HCEC 1CT (cell line): ENCODE results near the gene ETV5.

ENCODE experiments used
- DNase-seq: peaks from one replicate; pipeline ENCODE4 v3.0.0-alpha.2; 2017

The ETV5 gene

GRCh38 chr3:186094696-186095425, 14.0 kb downstream of the ETV5 start:
- no peak for DNase-seq

DNA sequence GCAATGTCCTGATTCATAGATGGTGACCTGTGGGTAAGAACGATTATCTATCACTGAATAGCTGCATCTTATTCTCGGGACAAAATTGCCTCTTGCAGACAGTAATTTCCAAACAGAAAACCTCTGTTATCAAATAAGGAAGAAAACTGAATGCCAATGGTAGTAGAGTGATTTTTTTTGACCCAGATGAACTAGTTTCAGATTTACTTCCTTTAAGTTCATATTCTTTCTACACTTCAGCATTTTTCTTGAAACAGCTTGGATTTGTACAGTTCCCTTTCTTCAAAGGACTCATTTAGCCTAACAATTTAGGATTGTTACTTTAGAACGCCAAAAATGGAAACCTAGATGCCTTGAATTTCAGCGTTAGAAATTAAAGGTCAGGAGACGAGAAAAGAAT, 14.6 kb downstream of the ETV5 start:
- DNase-seq = no peak

GRCh38 chr3:186093271-186093900, 15.5 kb downstream of the ETV5 start:
- DNase-seq = no peak

DNA sequence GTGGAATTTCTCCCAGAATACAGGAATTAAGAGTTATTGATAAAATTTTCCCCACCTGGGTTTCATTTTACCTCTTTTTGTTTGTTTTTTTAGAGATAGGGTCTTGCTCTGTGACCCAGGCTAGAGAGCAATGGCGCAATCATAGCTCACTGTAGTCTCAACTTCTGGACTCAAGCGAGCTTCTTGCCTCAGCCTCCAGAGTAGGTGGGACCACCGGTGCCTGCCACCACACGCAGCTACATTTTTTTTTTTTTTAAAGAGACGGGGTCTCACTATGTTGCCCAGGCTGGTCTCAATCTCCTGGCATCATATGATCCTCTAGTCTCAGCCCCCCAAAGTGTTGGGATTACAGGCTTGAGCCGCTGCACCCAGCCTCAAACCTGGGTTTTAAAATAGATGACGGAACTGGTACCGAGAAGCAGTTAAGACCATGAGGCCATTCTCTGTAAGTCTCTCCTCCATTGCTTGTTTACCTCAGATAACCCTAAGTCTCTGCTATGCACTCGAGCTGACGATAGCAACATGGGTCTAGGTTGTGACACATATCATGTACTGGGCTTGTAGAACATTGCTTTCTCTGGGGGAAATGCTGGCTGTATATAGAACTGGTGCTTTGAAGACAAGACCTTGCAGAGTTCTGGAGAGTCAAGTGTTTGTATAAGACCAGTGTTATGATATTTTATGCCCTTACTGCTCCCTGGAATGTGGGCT, 16.4 kb downstream of the ETV5 start:
- no peak for DNase-seq

DNA sequence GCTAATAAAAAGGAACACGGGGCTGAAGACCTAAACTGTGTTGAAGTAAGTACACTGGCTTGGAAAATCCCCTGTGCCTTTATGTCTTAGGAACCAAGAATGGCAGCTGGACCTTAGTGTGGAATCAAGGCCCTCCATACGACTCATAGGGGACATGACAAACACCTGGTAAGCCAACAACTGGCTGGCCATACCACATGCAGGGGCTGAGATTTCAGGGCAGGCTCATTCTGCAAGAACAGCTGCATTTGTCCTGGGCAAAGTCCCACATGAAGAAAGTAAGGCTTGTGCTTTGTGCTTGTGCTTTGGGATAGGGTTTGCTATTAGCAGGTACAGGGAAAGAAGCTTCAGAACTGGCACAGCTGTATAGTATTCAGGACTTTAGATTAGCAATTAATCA, 18.0 kb downstream of the ETV5 start:
- no peak for DNase-seq

DNA sequence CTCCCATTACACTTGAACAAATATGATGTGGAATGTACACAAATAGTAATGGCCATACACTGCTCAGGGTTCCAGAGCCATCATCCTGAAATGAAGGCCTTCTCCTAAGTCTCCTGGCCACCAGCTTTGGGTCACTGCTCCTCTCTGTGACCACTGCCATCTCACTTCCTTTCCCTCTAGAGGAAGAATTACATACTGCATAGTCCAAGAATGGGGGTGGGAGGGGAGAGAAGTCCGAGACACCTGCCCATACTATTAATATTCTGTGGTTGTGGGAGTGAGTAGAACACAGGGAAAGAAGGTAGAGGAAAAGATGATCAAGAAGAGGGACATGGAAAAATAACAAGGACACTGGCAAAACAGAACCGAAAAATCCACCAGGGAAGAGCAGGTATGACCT, 20.6 kb downstream of the ETV5 start:
- DNase-seq = no peak

GRCh38 chr3:186084264-186084663, 24.6 kb downstream of the ETV5 start:
- DNase-seq = no peak

DNA sequence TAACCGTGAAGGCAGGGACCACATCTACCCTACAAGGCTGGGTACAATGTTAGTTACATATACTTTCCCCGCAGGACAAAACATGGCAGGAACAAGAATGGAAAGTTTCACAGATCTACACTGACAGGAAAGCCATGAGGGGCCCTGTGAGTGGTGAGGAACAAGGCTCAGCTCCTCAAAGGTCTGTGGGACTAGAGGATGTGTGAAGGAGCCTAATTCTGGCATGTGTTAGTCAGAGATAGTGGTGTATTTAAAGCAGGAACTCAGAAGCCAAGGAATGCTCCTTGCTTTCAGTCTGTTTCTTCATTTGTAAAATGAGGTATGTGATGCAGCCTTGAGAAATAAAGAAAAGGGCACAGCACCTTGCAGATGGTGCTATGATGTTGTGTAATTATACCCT, 25.1 kb downstream of the ETV5 start:
- DNase-seq = no peak

DNA sequence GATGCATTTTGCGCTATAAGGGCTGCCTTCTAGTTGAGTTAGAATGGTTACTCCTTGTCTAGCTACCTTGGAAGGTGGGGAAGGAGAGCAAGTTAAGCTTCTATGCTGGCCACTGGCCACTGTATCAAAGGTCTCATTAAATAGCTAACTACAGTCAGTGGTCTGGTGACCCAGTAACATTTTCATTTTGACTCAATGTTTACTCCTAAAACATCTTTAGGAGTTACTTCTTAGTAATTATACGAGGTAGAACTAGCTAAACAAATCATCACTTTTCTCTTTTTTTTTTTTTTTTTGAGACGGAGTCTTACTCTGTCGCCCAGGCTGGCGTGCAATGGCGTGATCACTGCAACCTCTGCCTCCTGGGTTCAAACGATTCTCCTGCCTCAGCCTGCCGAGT, 26.7 kb downstream of the ETV5 start:
- DNase-seq = no peak

- no peak for DNase-seq
Observed at GRCh38 chr3:186081678-186082077, 27.2 kb downstream of the ETV5 start.

DNA sequence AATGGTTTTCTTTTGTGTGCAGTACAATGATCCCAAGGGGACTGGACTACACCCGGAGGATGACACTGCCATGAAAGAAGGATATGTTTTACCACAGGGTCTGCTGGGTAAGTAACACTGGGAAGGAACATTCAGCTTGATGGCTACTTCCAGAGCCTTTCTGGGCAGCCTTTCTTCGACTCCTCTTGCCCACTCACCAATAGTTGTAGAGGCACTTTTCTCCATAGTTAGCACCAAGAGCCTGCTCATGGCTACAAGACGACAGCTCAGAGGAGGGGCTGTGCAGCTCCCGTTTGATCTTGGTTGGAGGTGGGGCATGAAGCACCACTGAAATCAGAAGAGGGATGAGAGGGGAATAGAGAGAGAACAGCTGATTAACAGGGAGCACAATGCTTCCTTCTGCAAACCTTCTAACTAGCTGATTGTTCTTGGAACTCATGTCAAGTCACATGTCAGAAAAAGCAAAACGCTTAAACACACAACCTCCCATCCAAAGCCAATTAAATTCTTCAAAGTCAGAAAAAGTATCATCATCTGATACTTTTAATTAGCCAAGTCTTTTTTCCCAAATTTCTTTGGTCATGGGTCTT, 27.9 kb downstream of the ETV5 start:
- DNase-seq = no peak

DNA sequence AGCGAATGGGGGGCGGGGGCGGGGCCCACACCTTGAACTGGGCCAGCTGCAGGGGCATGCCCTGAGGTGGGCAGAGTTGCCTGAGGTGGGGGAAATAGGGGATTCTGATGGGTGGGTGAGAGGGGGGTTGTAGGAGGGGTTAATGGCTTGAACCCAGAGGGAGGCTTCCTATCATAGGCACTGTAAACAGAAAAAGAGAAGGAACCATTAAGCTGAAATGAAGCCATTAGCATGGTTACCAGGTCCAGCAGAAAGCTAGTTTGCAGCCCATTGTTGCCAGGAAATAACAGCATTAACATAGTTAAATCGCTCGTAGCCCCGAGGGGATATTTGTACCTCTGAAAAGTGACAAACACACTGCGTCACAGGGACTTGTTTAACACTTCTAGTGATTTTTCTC, 29.0 kb downstream of the ETV5 start:
- DNase-seq = no peak

DNA sequence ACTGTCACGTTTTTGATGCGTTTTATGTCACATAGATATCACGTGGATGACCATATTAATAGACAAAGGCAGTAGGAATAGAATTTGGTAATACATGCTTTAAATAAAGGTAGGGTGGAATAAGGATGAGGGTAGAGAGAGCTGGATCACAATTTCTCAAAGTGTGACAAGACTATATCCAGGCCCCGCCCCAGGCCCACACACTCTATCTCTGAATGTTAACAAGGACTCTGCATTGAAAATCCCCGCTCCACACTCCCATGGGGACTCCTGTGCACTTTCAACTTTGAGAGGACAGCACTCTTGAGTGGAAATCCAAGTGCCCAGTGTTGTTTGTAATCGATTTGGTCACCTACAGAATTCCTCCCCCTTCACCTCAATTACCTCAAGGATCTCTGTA, 31.4 kb downstream of the ETV5 start:
- no peak for DNase-seq

DNA sequence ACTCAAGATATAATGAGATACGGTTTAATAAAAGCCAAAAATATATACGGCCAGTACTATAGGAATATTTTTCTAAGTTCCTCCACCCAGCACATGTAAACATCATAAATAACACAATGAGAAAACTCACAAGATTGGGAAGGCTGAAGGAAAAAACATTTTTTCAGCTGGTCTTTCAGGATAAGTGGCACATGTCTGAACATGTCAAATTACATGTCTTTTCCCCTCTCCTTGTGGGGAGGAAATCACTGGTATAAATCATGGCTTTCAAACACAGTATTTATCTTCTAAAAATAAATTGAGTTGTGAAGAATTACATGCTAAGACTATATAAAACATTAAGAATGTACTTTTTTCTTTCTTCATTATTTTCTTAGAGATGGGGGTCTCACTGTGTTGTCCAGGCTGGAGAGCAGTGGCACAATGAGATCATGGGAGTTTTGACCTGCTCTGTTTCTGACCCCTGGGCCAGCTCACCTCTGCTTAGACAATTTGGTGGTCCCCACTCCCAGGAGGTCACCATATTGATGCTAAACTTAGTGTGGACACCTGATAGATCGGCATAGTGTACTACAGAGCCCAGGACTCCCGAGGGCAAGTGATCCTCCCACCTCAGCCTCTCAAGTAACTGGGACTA, 32.8 kb downstream of the ETV5 start:
- no peak for DNase-seq

GRCh38 chr3:186075489-186075888, 33.4 kb downstream of the ETV5 start:
- DNase-seq = no peak

DNA sequence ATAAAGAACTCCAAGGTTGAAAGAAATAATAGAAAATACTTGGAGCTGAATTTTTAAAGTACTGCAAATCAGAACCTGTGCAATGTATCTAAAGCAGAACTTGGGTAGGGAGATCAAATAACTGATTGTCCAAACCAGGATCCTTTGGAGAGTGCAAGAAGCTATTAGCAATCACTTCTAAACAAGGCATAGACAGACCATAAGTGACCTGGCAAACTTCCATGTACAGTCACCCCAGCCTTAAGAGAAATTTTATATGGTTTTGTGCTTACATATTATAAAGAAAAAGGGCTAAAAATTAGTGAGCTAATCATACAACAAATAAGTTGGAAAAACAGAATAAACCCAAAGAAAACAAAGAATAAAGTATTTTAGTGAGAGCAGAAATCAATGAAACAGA, 35.2 kb downstream of the ETV5 start:
- no peak for DNase-seq

DNA sequence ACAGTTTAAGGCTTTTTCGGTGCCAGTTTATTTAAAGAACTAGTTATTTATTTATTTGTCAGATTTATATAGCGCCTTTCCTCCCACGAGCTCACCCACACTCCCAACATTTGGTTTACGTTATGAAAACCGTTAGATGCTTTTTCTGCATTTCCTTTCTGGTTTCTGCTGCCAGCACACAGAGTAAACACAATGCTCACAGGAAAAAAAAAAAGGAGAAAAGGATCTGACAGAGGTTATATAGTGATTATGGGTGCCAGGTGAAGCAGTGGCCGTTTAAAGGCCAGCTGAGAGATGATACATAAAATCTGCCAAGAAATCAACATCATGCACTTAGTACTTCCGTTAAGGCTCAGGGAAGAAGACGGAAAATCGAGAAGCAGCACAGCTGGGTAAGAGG, 37.9 kb downstream of the ETV5 start:
- DNase-seq = no peak

- no peak for DNase-seq
Observed at GRCh38 chr3:186070550-186070949, 38.3 kb downstream of the ETV5 start.

DNA sequence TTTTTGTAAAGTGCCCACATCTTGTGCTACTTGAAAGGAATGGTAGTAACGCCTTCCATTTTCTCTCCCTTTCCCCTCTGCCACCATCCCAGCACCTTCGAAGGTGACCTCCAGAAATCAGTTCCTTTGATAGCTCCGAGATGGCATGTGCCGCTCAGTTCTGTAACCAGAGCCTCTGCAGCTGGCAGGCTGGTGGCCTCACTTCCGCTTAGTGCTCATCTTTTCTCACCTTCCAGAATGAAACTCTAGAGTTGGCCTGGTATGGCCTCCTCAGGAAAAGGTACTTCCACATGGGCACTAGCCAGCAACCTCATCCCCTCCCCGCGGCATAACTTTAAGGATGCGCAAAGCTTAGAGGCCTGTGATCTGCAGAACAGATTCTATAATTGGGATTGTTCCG, 38.8 kb downstream of the ETV5 start:
- no peak for DNase-seq

DNA sequence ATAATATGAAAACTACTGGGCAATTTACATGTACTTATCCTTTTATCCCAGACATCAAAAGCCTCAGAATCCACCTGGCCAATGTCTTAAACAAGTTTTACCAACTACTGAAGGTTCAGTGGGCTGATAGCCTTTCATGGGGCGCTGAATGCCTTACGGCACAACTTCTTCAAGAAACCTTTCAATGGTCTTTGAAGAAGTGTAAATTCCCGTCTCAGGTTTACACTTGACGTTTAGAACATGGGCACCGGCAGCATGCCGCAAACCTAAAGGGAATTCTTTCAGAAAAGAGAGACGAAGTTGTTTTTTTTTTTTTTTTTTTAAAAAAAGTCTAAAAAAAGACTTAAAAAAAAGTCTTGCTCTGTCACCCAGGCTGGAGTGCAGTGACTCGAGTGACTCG, 39.7 kb downstream of the ETV5 start:
- no peak for DNase-seq

GRCh38 chr3:186068243-186068552, 40.7 kb downstream of the ETV5 start:
- no peak for DNase-seq

DNA sequence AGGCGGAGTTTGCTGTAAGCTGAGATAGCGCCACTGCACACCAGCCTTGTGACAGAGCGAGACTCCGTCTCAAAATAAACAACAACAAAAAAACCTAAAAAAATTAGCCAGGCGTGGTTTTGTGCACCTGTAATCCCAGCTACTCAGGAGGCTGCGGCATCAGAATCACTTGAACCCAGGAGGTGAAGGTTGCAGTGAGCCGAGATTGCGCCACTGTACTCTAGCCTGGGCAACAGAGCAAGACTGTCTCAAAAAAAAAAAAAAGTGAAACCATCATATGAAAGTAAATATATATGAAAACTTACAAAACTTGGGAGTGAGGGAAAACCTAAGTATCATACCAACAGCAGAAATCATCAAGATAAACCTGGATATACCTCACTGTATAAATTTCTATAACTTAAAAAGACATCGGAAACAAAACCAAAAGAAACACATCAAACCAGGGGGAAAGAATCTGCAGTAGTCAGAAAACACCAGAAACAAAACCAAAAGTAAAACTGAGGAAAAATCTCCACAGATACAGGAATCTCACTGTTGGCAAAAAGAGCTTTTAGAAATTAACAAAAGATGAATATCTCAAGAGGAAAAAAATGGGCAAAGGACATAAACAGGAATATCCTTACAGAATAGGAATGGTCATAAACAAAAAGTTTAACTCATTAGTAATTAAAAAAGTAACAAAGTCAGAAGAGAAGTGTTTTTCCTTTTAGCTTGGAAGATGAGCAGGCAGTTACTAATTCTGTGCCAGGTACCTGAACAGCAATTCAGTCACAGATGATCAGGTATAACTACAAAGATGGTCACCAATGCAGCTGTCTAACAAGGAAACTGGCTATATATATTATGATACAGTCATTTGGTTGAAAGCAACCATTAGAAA, 41.3 kb downstream of the ETV5 start:
- no peak for DNase-seq

DNA sequence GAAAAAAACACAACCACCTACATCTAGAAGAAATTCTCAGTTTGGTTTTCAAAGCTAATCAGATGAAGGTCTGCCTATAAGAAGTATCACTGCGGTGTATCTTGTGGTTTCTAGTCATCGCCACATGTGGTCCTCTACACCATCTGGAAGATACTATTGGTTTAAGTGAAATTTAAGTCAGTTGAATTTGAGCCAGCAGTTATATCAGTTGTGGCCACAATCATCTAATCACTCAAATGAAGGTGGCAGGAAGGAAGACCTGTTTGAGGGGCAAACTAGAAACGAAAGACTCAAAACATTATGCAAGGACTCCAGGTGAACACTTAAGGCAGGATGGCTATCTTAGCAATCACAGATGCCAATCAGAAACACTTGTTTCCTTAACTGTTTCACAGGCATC, 48.7 kb downstream of the ETV5 start:
- DNase-seq = no peak
